ENCODE measurements around the gene MAML3. TPM values are rescaled to one million over a fixed set of nuclear protein-coding genes. Genes with fewer than 3 reads are reported as not detected.

MAML3 gene
- total RNA-seq, 1 donor, result 0.72 TPM

- Histone ChIP-seq H4K20me1 (ENCODE audit: insufficient read depth, low read length) (no peaks in the 10 kb centered on the region), H3K36me3 (ENCODE audit: insufficient read depth, low read length) (no peaks in the 10 kb centered on the region), H3K9me3 (ENCODE audit: low read depth, low read length) (no peaks in the 10 kb centered on the region), H3K79me2 (ENCODE audit: insufficient read depth, low read length) (no peaks in the 10 kb centered on the region), H3K27ac (ENCODE audit: low read depth, low read length) (no peak overlapping the region), H3K4me1 (ENCODE audit: insufficient read depth, low read length) (no peaks in the 10 kb centered on the region), H3K4me3 (ENCODE audit: insufficient read depth, low read length) (no peak overlapping the region), H2AFZ (ENCODE audit: low read length) (no peak overlapping the region), H3K27me3 (ENCODE audit: insufficient read depth, low read length) (no peaks in the 10 kb centered on the region), H3K4me2 (ENCODE audit: insufficient read depth, low read length) (no peak overlapping the region)
- TF ChIP-seq CTCF (IDR thresholded peaks at IDR 0.05; ENCODE audit: extremely low read depth, low read depth, low read length), result no peak
- no peak for DNase-seq (ENCODE audit: insufficient read length, low spot score, missing footprints)
Measured at GRCh38 chr4:140123666-140124377, 30.2 kb downstream of the MAML3 start.

- TF ChIP-seq CTCF (IDR thresholded peaks at IDR 0.05; ENCODE audit: extremely low read depth, low read depth, low read length), result no peak
- Histone ChIP-seq H4K20me1 (ENCODE audit: insufficient read depth, low read length) (no peaks in the 10 kb centered on the region), H2AFZ (ENCODE audit: low read length) (no peak overlapping the region), H3K4me2 (ENCODE audit: insufficient read depth, low read length) (no peak overlapping the region), H3K27ac (ENCODE audit: low read depth, low read length) (no peak overlapping the region), H3K27me3 (ENCODE audit: insufficient read depth, low read length) (no peaks in the 10 kb centered on the region), H3K36me3 (ENCODE audit: insufficient read depth, low read length) (no peaks in the 10 kb centered on the region), H3K4me3 (ENCODE audit: insufficient read depth, low read length) (no peak overlapping the region), H3K4me1 (ENCODE audit: insufficient read depth, low read length) (no peaks in the 10 kb centered on the region), H3K9me3 (ENCODE audit: low read depth, low read length) (no peaks in the 10 kb centered on the region), H3K79me2 (ENCODE audit: insufficient read depth, low read length) (no peaks in the 10 kb centered on the region)
- no peak for DNase-seq (ENCODE audit: insufficient read length, low spot score, missing footprints)
Measured at GRCh38 chr4:140122891-140123290, 31.1 kb downstream of the MAML3 start.

- no peak for TF ChIP-seq CTCF (IDR thresholded peaks at IDR 0.05; ENCODE audit: extremely low read depth, low read depth, low read length)
- Histone ChIP-seq H3K4me3 (ENCODE audit: insufficient read depth, low read length) (no peak overlapping the region), H3K4me2 (ENCODE audit: insufficient read depth, low read length) (no peak overlapping the region), H2AFZ (ENCODE audit: low read length) (no peak overlapping the region), H3K79me2 (ENCODE audit: insufficient read depth, low read length) (no peaks in the 10 kb centered on the region), H3K9me3 (ENCODE audit: low read depth, low read length) (no peaks in the 10 kb centered on the region), H4K20me1 (ENCODE audit: insufficient read depth, low read length) (no peaks in the 10 kb centered on the region), H3K36me3 (ENCODE audit: insufficient read depth, low read length) (no peaks in the 10 kb centered on the region), H3K4me1 (ENCODE audit: insufficient read depth, low read length) (peaks cover 4% of the 10 kb centered on the region), H3K27ac (ENCODE audit: low read depth, low read length) (no peak overlapping the region), H3K27me3 (ENCODE audit: insufficient read depth, low read length) (no peaks in the 10 kb centered on the region)
- DNase-seq (ENCODE audit: insufficient read length, low spot score, missing footprints), result no peak
Measured at GRCh38 chr4:140121646-140122045, 32.3 kb downstream of the MAML3 start.

GRCh38 chr4:140118931-140119640, 34.9 kb downstream of the MAML3 start:
- peaks cover 7% of the 10 kb centered on the region for H3K4me1 ChIP-seq (ENCODE audit: insufficient read depth, low read length)
- no peaks in the 10 kb centered on the region for H3K79me2 ChIP-seq (ENCODE audit: insufficient read depth, low read length)
- H4K20me1 ChIP-seq (ENCODE audit: insufficient read depth, low read length), result no peaks in the 10 kb centered on the region
- no peak overlapping the region for H2AFZ ChIP-seq (ENCODE audit: low read length)
- H3K4me2 ChIP-seq (ENCODE audit: insufficient read depth, low read length), result no peak overlapping the region
- no peak for TF ChIP-seq CTCF (IDR thresholded peaks at IDR 0.05; ENCODE audit: extremely low read depth, low read depth, low read length)
- H3K36me3 ChIP-seq (ENCODE audit: insufficient read depth, low read length), result no peaks in the 10 kb centered on the region
- DNase-seq (ENCODE audit: insufficient read length, low spot score, missing footprints), result no peak
- H3K9me3 ChIP-seq (ENCODE audit: low read depth, low read length), result no peaks in the 10 kb centered on the region
- no peak overlapping the region for H3K27ac ChIP-seq (ENCODE audit: low read depth, low read length)
- H3K27me3 ChIP-seq (ENCODE audit: insufficient read depth, low read length), result no peaks in the 10 kb centered on the region
- no peak overlapping the region for H3K4me3 ChIP-seq (ENCODE audit: insufficient read depth, low read length)

All from osteoblast (primary cell).